Activated CD8-positive, alpha-beta memory T cell treated with anti-CD3 and anti-CD28 coated beads for 24 hours (primary cell): Measurements from ENCODE around the gene CATSPER2.
"Not testable (repeated sequence)": the region's sequence is repeated elsewhere in the genome, so short reads cannot be mapped to it uniquely, and the experiment has no call there.

Source experiments
- DNase-seq: peaks from one replicate; pipeline ENCODE4 v3.0.0-alpha.2; 2020

CATSPER2 gene

DNA sequence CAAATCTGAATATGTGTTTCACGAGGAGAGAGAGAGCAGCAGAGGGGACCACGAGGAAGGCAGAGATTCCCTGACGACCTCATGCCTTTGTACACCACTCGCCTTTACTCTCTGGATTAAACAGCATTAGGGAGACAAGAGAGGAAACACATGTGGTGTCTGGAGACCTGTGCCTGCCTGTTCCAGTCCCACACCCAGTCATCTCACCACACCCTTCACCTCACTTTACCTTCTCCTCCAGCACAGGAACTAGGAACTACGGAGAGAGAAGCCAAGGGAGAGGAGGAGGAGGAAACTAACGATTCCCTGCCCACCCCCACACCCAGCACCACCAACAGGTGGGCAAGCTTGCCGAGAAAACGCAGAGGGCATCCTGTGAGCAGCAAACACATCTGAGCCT, 55.8 kb downstream of the CATSPER2 start:
- DNase-seq, result not testable (repeated sequence)

DNA sequence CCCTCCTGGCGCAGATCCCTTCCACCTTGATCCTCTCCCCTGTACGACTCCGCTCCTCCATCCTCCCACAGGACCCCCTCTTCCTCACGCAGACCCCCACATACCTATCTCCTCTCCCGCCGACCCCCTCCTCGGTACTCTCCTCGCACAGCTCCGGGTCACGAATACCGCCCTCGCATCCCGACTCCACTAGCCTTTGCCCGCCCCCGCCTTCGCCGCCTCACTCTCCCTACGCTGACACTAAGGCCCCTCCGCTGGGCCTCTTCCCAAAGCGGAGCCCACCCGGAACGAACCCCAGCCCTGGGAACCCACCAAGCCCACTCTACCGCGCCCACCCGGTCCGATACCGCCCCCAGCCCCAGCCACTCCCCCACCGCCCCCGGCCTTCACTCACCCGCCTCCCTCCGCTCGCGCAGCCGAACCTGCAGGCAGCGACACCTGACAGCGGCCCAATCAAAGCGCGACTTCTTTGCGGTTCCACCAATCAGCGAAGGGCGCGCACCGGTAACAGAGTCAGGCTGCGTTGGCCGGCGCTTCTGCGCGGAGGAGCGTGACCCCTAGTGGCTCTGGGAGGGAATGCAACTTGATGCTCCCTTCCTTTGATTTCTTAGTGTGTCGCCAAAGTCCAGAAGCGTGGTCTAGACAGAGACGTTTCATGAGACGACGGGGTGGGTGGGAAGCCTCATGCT, 58.7 kb downstream of the CATSPER2 start, which contains the start of gene PPIP5K1:
PPIP5K1 (minus strand) TSS at position 431 of the 689 bp plus-strand sequence. CDS start 5,704 bp downstream, outside the sequence.
- not testable (repeated sequence) for DNase-seq
